HEK293 (cell line): ENCODE results near the gene SYDE1.

Source experiments
- CTCF ChIA-PET: fragments of 350-600 bp; formaldehyde crosslinking; extraction: SDS; loops from one replicate; lab custom pipeline; 2021; ENCODE audit warnings: antibody characterized with exemption; lab: Yijun Ruan, JAX
- POLR2A ChIA-PET: fragments of 300-600 bp; formaldehyde crosslinking; extraction: SDS; loops from one replicate; lab custom pipeline; 2020; ENCODE audit warnings: antibody characterized with exemption, inconsistent platforms; lab: Yijun Ruan, JAX
- H3K27ac ChIP-seq: fragments of 200-500 bp; sonication (Bioruptor generic); 2 replicates; pipeline ENCODE4 v1.5.1; 2014; ENCODE audit warnings: low read depth, low read length, control low read depth, inconsistent platforms; ENCODE audit errors: extremely low read depth
- H3K36me3 ChIP-seq, 2 experiments: fragments of 200-500 bp in 1 of 2; sonication (Bioruptor generic) in 1 of 2; 1 replicate in 1 of 2; 2 replicates in 1 of 2; pipeline ENCODE4 v1.5.1; 2014 to 2017; ENCODE audit warnings: inconsistent platforms in 2 of 2, low read length in 2 of 2; ENCODE audit not compliant: control insufficient read depth in 2 of 2, insufficient read depth in 1 of 2
- H3K4me1 ChIP-seq: fragments of 200-500 bp; sonication (Bioruptor generic); 2 replicates; pipeline ENCODE4 v1.5.1; 2014; ENCODE audit warnings: mild to moderate bottlenecking, low read length, inconsistent platforms; ENCODE audit not compliant: control insufficient read depth, insufficient read depth
- H3K4me3 ChIP-seq: 2 replicates; pipeline ENCODE4 v1.5.1; 2011; ENCODE audit warnings: low read depth, mild to moderate bottlenecking, control low read depth, low read length, moderate library complexity
- H3K9me3 ChIP-seq: fragments of 200-500 bp; sonication (Bioruptor generic); 2 replicates; pipeline ENCODE4 v1.5.1; 2014; ENCODE audit warnings: low read depth, low read length, inconsistent platforms; ENCODE audit not compliant: control insufficient read depth, insufficient read depth
- AEBP2 ChIP-seq: fragments of 450-650 bp; formaldehyde crosslinking; IDR thresholded peaks from 2 replicates; pipeline ENCODE4 v1.5.1; 2016; ENCODE audit warnings: missing biosample characterization, missing genetic modification characterization, borderline replicate concordance
- GLIS2 ChIP-seq: fragments of 450-650 bp; formaldehyde crosslinking; IDR thresholded peaks from 2 replicates; pipeline ENCODE4 v1.5.1; 2016; ENCODE audit warnings: missing biosample characterization, missing genetic modification characterization
- KLF17 ChIP-seq: fragments of 450-650 bp; formaldehyde crosslinking; IDR thresholded peaks from 2 replicates; pipeline ENCODE4 v1.5.1; 2016; ENCODE audit warnings: missing biosample characterization, missing genetic modification characterization
- TRIM28 ChIP-seq: IDR thresholded peaks from 2 replicates; pipeline ENCODE4 v1.6.1; 2011; ENCODE audit warnings: low read length, control low read depth, borderline replicate concordance
- ZBTB10 ChIP-seq: fragments of 450-650 bp; formaldehyde crosslinking; IDR thresholded peaks from 2 replicates; pipeline ENCODE4 v1.5.1; 2016; ENCODE audit warnings: missing biosample characterization, missing genetic modification characterization
- ZBTB44 ChIP-seq: fragments of 450-650 bp; IDR thresholded peaks from 2 replicates; pipeline ENCODE4 v1.5.1; 2018; ENCODE audit warnings: missing biosample characterization, mild to moderate bottlenecking, missing genetic modification characterization
- ZBTB48 ChIP-seq: fragments of 450-650 bp; formaldehyde crosslinking; IDR thresholded peaks from 2 replicates; pipeline ENCODE4 v1.5.1; 2016; ENCODE audit warnings: missing biosample characterization, missing genetic modification characterization
- ZNF121 ChIP-seq: fragments of 450-650 bp; formaldehyde crosslinking; IDR thresholded peaks from 2 replicates; pipeline ENCODE4 v1.5.1; 2016; ENCODE audit warnings: missing biosample characterization, missing genetic modification characterization
- ZNF19 ChIP-seq: fragments of 450-650 bp; formaldehyde crosslinking; IDR thresholded peaks from 2 replicates; pipeline ENCODE4; 2016; ENCODE audit warnings: missing biosample characterization, missing genetic modification characterization, low read depth
- ZNF202 ChIP-seq: fragments of 450-650 bp; formaldehyde crosslinking; IDR thresholded peaks from 2 replicates; pipeline ENCODE4 v1.5.1; 2016; ENCODE audit warnings: missing biosample characterization, missing genetic modification characterization, borderline replicate concordance
- ZNF292 ChIP-seq: fragments of 450-650 bp; formaldehyde crosslinking; IDR thresholded peaks from 2 replicates; pipeline ENCODE4 v1.5.1; 2016; ENCODE audit warnings: low read depth, missing biosample characterization, missing genetic modification characterization, borderline replicate concordance
- ZNF341 ChIP-seq: fragments of 450-650 bp; formaldehyde crosslinking; IDR thresholded peaks from 2 replicates; pipeline ENCODE4; 2016; ENCODE audit warnings: low read depth, missing biosample characterization, missing genetic modification characterization
- ZNF366 ChIP-seq: fragments of 450-650 bp; formaldehyde crosslinking; conservative IDR thresholded peaks from 2 replicates; pipeline ENCODE4 v1.5.1; 2016; ENCODE audit warnings: missing biosample characterization, missing genetic modification characterization
- ZNF37A ChIP-seq: fragments of 450-650 bp; IDR thresholded peaks from 2 replicates; pipeline ENCODE4 v1.5.1; 2018; ENCODE audit warnings: missing biosample characterization, missing genetic modification characterization
- ZNF596 ChIP-seq: fragments of 450-650 bp; IDR thresholded peaks from 2 replicates; pipeline ENCODE4 v1.5.0; 2018; ENCODE audit warnings: missing biosample characterization, mild to moderate bottlenecking, missing genetic modification characterization, moderate library complexity
- ZNF610 ChIP-seq: fragments of 450-650 bp; formaldehyde crosslinking; IDR thresholded peaks from 2 replicates; pipeline ENCODE4 v1.5.1; 2016; ENCODE audit warnings: missing biosample characterization, missing genetic modification characterization, borderline replicate concordance
- ZNF623 ChIP-seq: fragments of 450-650 bp; formaldehyde crosslinking; IDR thresholded peaks from 2 replicates; pipeline ENCODE4 v1.5.1; 2016; ENCODE audit warnings: missing biosample characterization, missing genetic modification characterization
- ZNF768 ChIP-seq: fragments of 450-650 bp; formaldehyde crosslinking; IDR thresholded peaks from 2 replicates; pipeline ENCODE4 v1.5.1; 2018; ENCODE audit warnings: missing biosample characterization, mild to moderate bottlenecking, missing genetic modification characterization
- ZNF776 ChIP-seq: fragments of 450-650 bp; formaldehyde crosslinking; IDR thresholded peaks from 2 replicates; pipeline ENCODE4 v1.5.0; 2017; ENCODE audit warnings: missing biosample characterization, missing genetic modification characterization, borderline replicate concordance
- ZNF791 ChIP-seq: fragments of 450-650 bp; formaldehyde crosslinking; IDR thresholded peaks from 2 replicates; pipeline ENCODE4 v1.5.1; 2016; ENCODE audit warnings: missing biosample characterization, missing genetic modification characterization
- ZNF792 ChIP-seq: fragments of 450-650 bp; formaldehyde crosslinking; IDR thresholded peaks from 2 replicates; pipeline ENCODE4 v1.5.1; 2016; ENCODE audit warnings: missing biosample characterization, missing genetic modification characterization
- TF ChIP-seq, protein P1 (sequence below): fragments of 450-650 bp; formaldehyde crosslinking; IDR thresholded peaks from 2 replicates; pipeline ENCODE4 v1.5.1; 2016; ENCODE audit warnings: missing biosample characterization, missing genetic modification characterization, borderline replicate concordance

The SYDE1 gene

DNA sequence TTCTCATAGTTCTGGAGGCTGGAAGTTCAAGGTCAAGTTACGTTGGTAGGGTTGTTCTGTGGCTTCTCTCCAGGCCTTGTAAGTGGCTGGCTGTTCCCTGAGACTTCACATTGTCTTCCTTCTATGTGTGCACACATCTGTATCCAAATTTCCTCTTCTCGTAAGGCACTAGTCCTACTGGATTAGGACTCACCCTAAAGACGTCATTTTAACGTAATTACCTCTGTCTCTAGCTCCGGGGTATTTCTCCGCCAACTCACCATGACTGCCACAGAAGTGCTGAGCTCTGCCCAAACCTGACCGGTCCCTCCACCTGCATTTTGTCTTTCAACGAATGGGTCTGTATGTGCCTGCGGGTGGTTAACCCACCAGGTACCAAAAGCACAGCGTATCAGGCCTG, 8.7 kb upstream of the SYDE1 start:
- CTCF ChIA-PET: interaction anchor here (0.6 kb wide), 1 partner anchor 153 kb away, joined by 3 read pairs; no protein-coding TSS in a partner anchor
- TF ChIP-seq ZNF792 (tag by site-specific recombination): no peak
- TF ChIP-seq ZNF19 (tag by site-specific recombination): no peak
- no peak for TF ChIP-seq ZNF768 (tag by site-specific recombination)
- no peak for TF ChIP-seq ZBTB44
- no peak for TF ChIP-seq ZNF791 (tag by site-specific recombination)
- no peak for TF ChIP-seq TRIM28
- no peak for TF ChIP-seq ZNF292 (tag by site-specific recombination)
- TF ChIP-seq KLF17 (tag by site-specific recombination): no peak
- no peak for TF ChIP-seq GLIS2 (tag by site-specific recombination)
- H3K4me3 ChIP-seq: no peak overlapping the region
- H3K27ac ChIP-seq: no peak overlapping the region
- H3K9me3 ChIP-seq: no peaks in the 10 kb centered on the region
- H3K36me3 ChIP-seq: no peaks in the 10 kb centered on the region
- POLR2A ChIA-PET: no interaction called here
- H3K4me1 ChIP-seq: no peaks in the 10 kb centered on the region

DNA sequence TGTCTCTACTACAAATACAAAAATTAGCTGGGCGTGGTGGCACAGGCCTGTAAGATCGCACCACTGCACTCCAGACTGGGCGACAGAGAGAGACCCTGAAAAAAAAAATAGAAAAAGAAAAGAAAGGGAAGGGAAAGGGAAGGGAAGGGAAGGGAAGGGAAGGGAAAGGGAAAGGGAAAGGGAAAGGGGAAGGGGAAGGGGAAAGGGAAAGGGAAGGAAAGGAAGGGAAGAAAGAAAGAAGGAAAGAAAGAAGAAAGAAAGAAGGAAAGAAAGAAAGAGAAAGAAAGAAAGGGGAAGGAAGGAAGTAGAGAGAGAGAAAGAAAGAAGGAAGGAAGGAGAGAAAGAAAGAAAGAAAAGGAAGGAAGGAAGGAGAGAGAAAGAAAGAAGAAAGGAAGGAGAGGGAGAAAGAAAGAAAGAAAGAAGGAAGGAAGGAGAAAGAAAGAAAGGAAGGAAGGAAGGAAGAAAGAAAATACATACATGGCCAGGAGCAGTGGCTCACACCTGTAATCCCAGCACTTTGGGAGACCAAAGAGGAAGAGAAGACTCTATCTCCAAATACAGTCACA, 8.1 kb upstream of the SYDE1 start:
- Histone ChIP-seq H3K27ac (no peak overlapping the region), H3K4me1 (no peaks in the 10 kb centered on the region), H3K9me3 (no peaks in the 10 kb centered on the region; the same call in 1 of the 2 replicates), H3K4me3 (no peak overlapping the region), H3K36me3 (no peaks in the 10 kb centered on the region)
- ChIA-PET CTCF (interaction anchor here (0.6 to 1.1 kb wide), 5 partner anchors 10 to 152 kb away, joined by 3 to 4 read pairs (median 4); no protein-coding TSS in a partner anchor), POLR2A (no interaction called here)
- TF ChIP-seq, protein P1, sequence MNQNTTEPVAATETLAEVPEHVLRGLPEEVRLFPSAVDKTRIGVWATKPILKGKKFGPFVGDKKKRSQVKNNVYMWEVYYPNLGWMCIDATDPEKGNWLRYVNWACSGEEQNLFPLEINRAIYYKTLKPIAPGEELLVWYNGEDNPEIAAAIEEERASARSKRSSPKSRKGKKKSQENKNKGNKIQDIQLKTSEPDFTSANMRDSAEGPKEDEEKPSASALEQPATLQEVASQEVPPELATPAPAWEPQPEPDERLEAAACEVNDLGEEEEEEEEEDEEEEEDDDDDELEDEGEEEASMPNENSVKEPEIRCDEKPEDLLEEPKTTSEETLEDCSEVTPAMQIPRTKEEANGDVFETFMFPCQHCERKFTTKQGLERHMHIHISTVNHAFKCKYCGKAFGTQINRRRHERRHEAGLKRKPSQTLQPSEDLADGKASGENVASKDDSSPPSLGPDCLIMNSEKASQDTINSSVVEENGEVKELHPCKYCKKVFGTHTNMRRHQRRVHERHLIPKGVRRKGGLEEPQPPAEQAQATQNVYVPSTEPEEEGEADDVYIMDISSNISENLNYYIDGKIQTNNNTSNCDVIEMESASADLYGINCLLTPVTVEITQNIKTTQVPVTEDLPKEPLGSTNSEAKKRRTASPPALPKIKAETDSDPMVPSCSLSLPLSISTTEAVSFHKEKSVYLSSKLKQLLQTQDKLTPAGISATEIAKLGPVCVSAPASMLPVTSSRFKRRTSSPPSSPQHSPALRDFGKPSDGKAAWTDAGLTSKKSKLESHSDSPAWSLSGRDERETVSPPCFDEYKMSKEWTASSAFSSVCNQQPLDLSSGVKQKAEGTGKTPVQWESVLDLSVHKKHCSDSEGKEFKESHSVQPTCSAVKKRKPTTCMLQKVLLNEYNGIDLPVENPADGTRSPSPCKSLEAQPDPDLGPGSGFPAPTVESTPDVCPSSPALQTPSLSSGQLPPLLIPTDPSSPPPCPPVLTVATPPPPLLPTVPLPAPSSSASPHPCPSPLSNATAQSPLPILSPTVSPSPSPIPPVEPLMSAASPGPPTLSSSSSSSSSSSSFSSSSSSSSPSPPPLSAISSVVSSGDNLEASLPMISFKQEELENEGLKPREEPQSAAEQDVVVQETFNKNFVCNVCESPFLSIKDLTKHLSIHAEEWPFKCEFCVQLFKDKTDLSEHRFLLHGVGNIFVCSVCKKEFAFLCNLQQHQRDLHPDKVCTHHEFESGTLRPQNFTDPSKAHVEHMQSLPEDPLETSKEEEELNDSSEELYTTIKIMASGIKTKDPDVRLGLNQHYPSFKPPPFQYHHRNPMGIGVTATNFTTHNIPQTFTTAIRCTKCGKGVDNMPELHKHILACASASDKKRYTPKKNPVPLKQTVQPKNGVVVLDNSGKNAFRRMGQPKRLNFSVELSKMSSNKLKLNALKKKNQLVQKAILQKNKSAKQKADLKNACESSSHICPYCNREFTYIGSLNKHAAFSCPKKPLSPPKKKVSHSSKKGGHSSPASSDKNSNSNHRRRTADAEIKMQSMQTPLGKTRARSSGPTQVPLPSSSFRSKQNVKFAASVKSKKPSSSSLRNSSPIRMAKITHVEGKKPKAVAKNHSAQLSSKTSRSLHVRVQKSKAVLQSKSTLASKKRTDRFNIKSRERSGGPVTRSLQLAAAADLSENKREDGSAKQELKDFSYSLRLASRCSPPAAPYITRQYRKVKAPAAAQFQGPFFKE (tag by site-specific recombination): no peak
- no peak for TF ChIP-seq ZNF37A (tag by site-specific recombination)
- TF ChIP-seq ZNF121 (tag by site-specific recombination): no peak
- no peak for TF ChIP-seq ZNF202 (tag by site-specific recombination)
- TF ChIP-seq ZNF596 (tag by site-specific recombination): no peak
- no peak for TF ChIP-seq TRIM28
- peak; percentile 48; the same call in 1 of the 2 replicates for TF ChIP-seq ZBTB48 (tag by site-specific recombination)
- TF ChIP-seq ZNF776 (tag by site-specific recombination): no peak
- no peak for TF ChIP-seq ZNF623
- no peak for TF ChIP-seq ZNF610 (tag by site-specific recombination)
- no peak for TF ChIP-seq ZBTB10 (tag by site-specific recombination)
- TF ChIP-seq AEBP2 (tag by site-specific recombination): no peak
- peak; percentile 94 for TF ChIP-seq ZNF366 (tag by site-specific recombination)
- no peak for TF ChIP-seq ZNF341
